ENCODE results near the gene FOLR3. TPM values are rescaled to one million over a fixed set of nuclear protein-coding genes. Genes with fewer than 3 reads are reported as not detected.

FOLR3 gene
- total RNA-seq, 2 donors from 2014 or later = not detected

- no peaks in the 10 kb centered on the region for H3K36me3 ChIP-seq
- H3K4me1 ChIP-seq (replicated peaks) = no peaks in the 10 kb centered on the region
- H3K9me3 ChIP-seq = no peaks in the 10 kb centered on the region
- intact Hi-C loops (cut with DNase I) = no loop called here
- no peaks in the 10 kb centered on the region for H3K27me3 ChIP-seq (replicated peaks; ENCODE audit: insufficient read depth)
- H3K4me3 ChIP-seq = no peak overlapping the region
- TF ChIP-seq, protein P1, sequence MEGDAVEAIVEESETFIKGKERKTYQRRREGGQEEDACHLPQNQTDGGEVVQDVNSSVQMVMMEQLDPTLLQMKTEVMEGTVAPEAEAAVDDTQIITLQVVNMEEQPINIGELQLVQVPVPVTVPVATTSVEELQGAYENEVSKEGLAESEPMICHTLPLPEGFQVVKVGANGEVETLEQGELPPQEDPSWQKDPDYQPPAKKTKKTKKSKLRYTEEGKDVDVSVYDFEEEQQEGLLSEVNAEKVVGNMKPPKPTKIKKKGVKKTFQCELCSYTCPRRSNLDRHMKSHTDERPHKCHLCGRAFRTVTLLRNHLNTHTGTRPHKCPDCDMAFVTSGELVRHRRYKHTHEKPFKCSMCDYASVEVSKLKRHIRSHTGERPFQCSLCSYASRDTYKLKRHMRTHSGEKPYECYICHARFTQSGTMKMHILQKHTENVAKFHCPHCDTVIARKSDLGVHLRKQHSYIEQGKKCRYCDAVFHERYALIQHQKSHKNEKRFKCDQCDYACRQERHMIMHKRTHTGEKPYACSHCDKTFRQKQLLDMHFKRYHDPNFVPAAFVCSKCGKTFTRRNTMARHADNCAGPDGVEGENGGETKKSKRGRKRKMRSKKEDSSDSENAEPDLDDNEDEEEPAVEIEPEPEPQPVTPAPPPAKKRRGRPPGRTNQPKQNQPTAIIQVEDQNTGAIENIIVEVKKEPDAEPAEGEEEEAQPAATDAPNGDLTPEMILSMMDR (IDR thresholded peaks at IDR 0.05) = no peak
- TF ChIP-seq POLR2A (IDR thresholded peaks at IDR 0.05) = no peak
- no peak for TF ChIP-seq POLR2AphosphoS5 (IDR thresholded peaks at IDR 0.05)
- no peak for DNase-seq (ENCODE audit: low spot score)
- H3K27ac ChIP-seq = no peak overlapping the region
- 88% methylated on average over 3 of the region's 3 CpGs for WGBS
Measured at GRCh38 chr11:72173291-72173690, 37.8 kb downstream of the FOLR3 start.

DNA sequence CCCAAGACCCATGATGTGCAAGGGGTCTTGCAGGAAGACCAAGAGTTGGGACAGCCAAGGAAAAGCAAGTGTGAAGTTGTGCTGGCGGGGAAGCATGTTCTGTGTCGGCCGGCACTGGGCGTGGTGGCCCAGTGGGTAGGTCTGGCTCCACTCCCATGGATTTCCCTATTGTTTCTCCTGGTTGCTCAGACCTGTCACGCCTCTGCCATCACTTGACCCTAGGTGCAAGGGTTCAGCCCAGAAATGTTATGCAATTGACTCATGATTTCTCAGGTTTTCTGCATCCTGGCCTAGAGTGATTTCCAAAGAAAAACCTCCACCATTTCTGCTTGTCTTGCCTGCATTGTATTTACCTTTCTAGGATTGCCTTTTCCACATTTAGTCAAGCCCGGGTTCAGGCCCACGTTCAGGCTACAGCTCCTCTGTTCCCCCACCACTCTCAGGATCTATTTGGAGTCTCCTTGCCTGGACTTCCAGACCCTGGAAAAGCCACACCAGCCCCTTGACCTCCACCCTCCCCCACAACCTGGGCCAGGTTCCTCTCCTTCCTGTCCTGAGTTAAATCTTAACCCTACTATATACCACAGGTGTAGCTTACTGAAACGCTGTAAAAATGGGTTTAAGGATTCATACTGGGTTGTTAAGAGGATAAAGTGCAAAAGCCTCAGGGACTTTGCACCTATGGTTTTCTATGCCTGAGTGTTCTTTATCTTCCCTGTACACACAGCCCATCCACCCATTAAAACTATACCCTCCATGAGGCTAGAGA is 39.0 kb downstream of the FOLR3 start:
- intact Hi-C loops (cut with DNase I) = no loop called here
- Histone ChIP-seq H3K27me3 (replicated peaks; ENCODE audit: insufficient read depth) (no peaks in the 10 kb centered on the region), H3K27ac (no peak overlapping the region), H3K4me3 (no peak overlapping the region), H3K36me3 (no peaks in the 10 kb centered on the region), H3K9me3 (no peaks in the 10 kb centered on the region), H3K4me1 (replicated peaks) (no peaks in the 10 kb centered on the region)
- no peak for DNase-seq (ENCODE audit: low spot score)
- TF ChIP-seq, protein P1 (IDR thresholded peaks at IDR 0.05) = no peak
- TF ChIP-seq POLR2A (IDR thresholded peaks at IDR 0.05) = no peak
- TF ChIP-seq POLR2AphosphoS5 (IDR thresholded peaks at IDR 0.05) = no peak
- 75% methylated on average over 8 of the region's 8 CpGs for WGBS

- no peaks in the 10 kb centered on the region for H3K36me3 ChIP-seq
- no peaks in the 10 kb centered on the region for H3K4me1 ChIP-seq (replicated peaks)
- DNase-seq (ENCODE audit: low spot score) = no peak
- no peaks in the 10 kb centered on the region for H3K9me3 ChIP-seq
- WGBS = 90% methylated on average over 6 of the region's 6 CpGs
- TF ChIP-seq, protein P1 (IDR thresholded peaks at IDR 0.05) = no peak
- TF ChIP-seq POLR2AphosphoS5 (IDR thresholded peaks at IDR 0.05) (no peak), POLR2A (IDR thresholded peaks at IDR 0.05) (no peak)
- intact Hi-C loops (cut with DNase I) = no loop called here
- no peaks in the 10 kb centered on the region for H3K27me3 ChIP-seq (replicated peaks; ENCODE audit: insufficient read depth)
- no peak overlapping the region for H3K27ac ChIP-seq
- no peak overlapping the region for H3K4me3 ChIP-seq
Measured at GRCh38 chr11:72177656-72178055, 42.1 kb downstream of the FOLR3 start.

GRCh38 chr11:72179049-72179803 is 43.7 kb downstream of the FOLR3 start:
- WGBS = 62% methylated on average over 7 of the region's 7 CpGs
- no peak for DNase-seq (ENCODE audit: low spot score)
- H3K9me3 ChIP-seq = no peaks in the 10 kb centered on the region

More at GRCh38 chr11:72179049-72179803, 43.7 kb downstream of the FOLR3 start:
- H3K4me1 ChIP-seq (replicated peaks) = no peaks in the 10 kb centered on the region
- TF ChIP-seq, protein P1 (IDR thresholded peaks at IDR 0.05) = no peak
- TF ChIP-seq POLR2AphosphoS5 (IDR thresholded peaks at IDR 0.05) = no peak
- intact Hi-C loops (cut with DNase I) = no loop called here
- no peak overlapping the region for H3K4me3 ChIP-seq
- peak overlapping the region; percentile 43 to 54 for H3K27ac ChIP-seq
- no peaks in the 10 kb centered on the region for H3K27me3 ChIP-seq (replicated peaks; ENCODE audit: insufficient read depth)
- H3K36me3 ChIP-seq = no peaks in the 10 kb centered on the region
